Endothelial cell of umbilical vein (primary cell): ENCODE data around the gene YPEL4.

Experiments
- CTCF ChIP-seq, 2 donors: IDR thresholded peaks; 1 replicate in 1 of 2; 2 replicates in 1 of 2; pipeline ENCODE4 v1.5.1; 2011; ENCODE audit warnings: low read length in 2 of 2, mild to moderate bottlenecking in 2 of 2, moderate library complexity in 2 of 2, control low read depth in 1 of 2, inconsistent platforms in 1 of 2, low read depth in 1 of 2; ENCODE audit not compliant: insufficient read depth in 1 of 2; ENCODE audit errors: extremely low read depth in 1 of 2
- EZH2 ChIP-seq: IDR thresholded peaks from 2 replicates; pipeline ENCODE4 v1.6.1; 2012; ENCODE audit warnings: borderline replicate concordance, low read depth, mild to moderate bottlenecking, moderate library complexity, low read length, inconsistent platforms; ENCODE audit not compliant: severe bottlenecking
- FOS ChIP-seq: IDR thresholded peaks from 2 replicates; pipeline ENCODE4 v1.6.1; 2011; ENCODE audit warnings: mild to moderate bottlenecking, low read length, moderate library complexity, borderline replicate concordance; ENCODE audit not compliant: insufficient read depth
- MAX ChIP-seq: IDR thresholded peaks from 2 replicates; pipeline ENCODE4 v1.6.1; 2011; ENCODE audit not compliant: insufficient read depth, insufficient read length
- MYC ChIP-seq: IDR thresholded peaks from one replicate; pipeline ENCODE4 v1.6.1; 2011; ENCODE audit warnings: mild to moderate bottlenecking, low read depth, low read length
- POLR2A ChIP-seq: IDR thresholded peaks from 2 replicates; pipeline ENCODE4 v1.6.1; 2012; ENCODE audit warnings: low read depth, mild to moderate bottlenecking, control low read depth, low read length
- POLR2AphosphoS5 ChIP-seq: IDR thresholded peaks from 2 replicates; pipeline ENCODE4 v1.6.1; 2012; ENCODE audit warnings: low read depth, mild to moderate bottlenecking, control low read depth, low read length, moderate library complexity; ENCODE audit not compliant: insufficient read depth

- no peak for TF ChIP-seq CTCF (IDR thresholded peaks at IDR 0.05; ENCODE audit: extremely low read depth in 1 of 2, insufficient read depth in 1 of 2, low read depth in 1 of 2, low read length in 2 of 2)
- TF ChIP-seq POLR2A, result no peak
- no peak for TF ChIP-seq EZH2
- TF ChIP-seq MAX, result no peak
- TF ChIP-seq MYC, result no peak
- no peak for TF ChIP-seq POLR2AphosphoS5
- no peak for TF ChIP-seq FOS
Observed at GRCh38 chr11:57620467-57620866, 29.2 kb downstream of the YPEL4 start.
